Smooth muscle cell (in vitro differentiated cells): ENCODE measurements around the gene NOM1. TPM values are rescaled to one million over a fixed set of nuclear protein-coding genes. Genes with fewer than 3 reads are reported as not detected.

Source experiments
- DNase-seq: peaks from one replicate; lab custom pipeline; 2025; ENCODE audit not compliant: unreplicated experiment; lab: John Stamatoyannopoulos, UW
- H2AFZ ChIP-seq: fragments of 200-600 bp; sonication (generic); 2 replicates; pipeline ENCODE4 v1.6.0; 2016; ENCODE audit warnings: antibody characterized with exemption, low read depth, mild to moderate bottlenecking
- H3F3A ChIP-seq: fragments of 200-600 bp; sonication (generic); 2 replicates; pipeline ENCODE4 v1.6.0; 2017; ENCODE audit warnings: antibody characterized with exemption, low read depth
- H3K27ac ChIP-seq: fragments of 200-600 bp; sonication (generic); 2 replicates; pipeline ENCODE4 v1.5.1; 2016; ENCODE audit warnings: low read depth, mild to moderate bottlenecking
- H3K27me3 ChIP-seq: fragments of 200-600 bp; sonication (generic); 2 replicates; pipeline ENCODE4 v1.6.1; 2016; ENCODE audit warnings: low read depth, mild to moderate bottlenecking
- H3K36me3 ChIP-seq: fragments of 200-600 bp; sonication (generic); 2 replicates; pipeline ENCODE4 v1.5.1; 2016; ENCODE audit warnings: low read depth
- H3K4me1 ChIP-seq: fragments of 200-600 bp; sonication (generic); 2 replicates; pipeline ENCODE4 v1.5.1; 2016; ENCODE audit warnings: low read depth
- H3K4me2 ChIP-seq: fragments of 200-600 bp; sonication (generic); 2 replicates; pipeline ENCODE4 v1.6.0; 2016; ENCODE audit warnings: mild to moderate bottlenecking
- H3K4me3 ChIP-seq: fragments of 200-600 bp; sonication (generic); 2 replicates; pipeline ENCODE4 v1.5.1; 2016; ENCODE audit warnings: mild to moderate bottlenecking
- H3K79me2 ChIP-seq: fragments of 200-600 bp; sonication (generic); 2 replicates; pipeline ENCODE4 v1.6.0; 2016; ENCODE audit warnings: low read depth, mild to moderate bottlenecking
- H3K9ac ChIP-seq: fragments of 200-600 bp; sonication (generic); 2 replicates; pipeline ENCODE4 v1.6.0; 2016; ENCODE audit warnings: low read depth
- H3K9me3 ChIP-seq: fragments of 200-600 bp; sonication (generic); replicated peaks from 2 replicates; pipeline ENCODE4 v1.5.1; 2016; ENCODE audit warnings: low read depth
- H4K20me1 ChIP-seq: fragments of 200-600 bp; sonication (generic); 2 replicates; pipeline ENCODE4 v1.6.0; 2016; ENCODE audit warnings: low read depth
- CTCF ChIP-seq: fragments of 200-600 bp; sonication (generic); IDR thresholded peaks from 2 replicates; pipeline ENCODE4 v1.5.1; 2017; ENCODE audit warnings: borderline replicate concordance, mild to moderate bottlenecking, antibody characterized with exemption; ENCODE audit not compliant: insufficient read depth, poor library complexity, severe bottlenecking
- WGBS: methylation state at CpG from one replicate; pipeline ENCODE4 v1.1.7; 2016; ENCODE audit warnings: low lambda C conversion rate; 5-methylcytosine and 5-hydroxymethylcytosine counted together
- polyA plus RNA-seq: library from polyadenylated mRNA; unstranded; fragments of >200 nt; fragmentation: Nextera tagmentation; extraction: Ambion mirVana; gene quantifications from 2 replicates; pipeline ENCODE4 v1.2.1, GENCODE V29; 2016
- total RNA-seq: library from RNA; depleted of rRNA; stranded (reverse); fragments of >200 nt; gene quantifications from 2 replicates; pipeline ENCODE4 v1.2.3, GENCODE V29; 2014

NOM1 gene
- total and polyA plus RNA-seq, 2 experiments from 2014 or later = 9.7 to 11.4 TPM

GRCh38 chr7:157020514-157021070 is 71.1 kb downstream of the NOM1 start:
- TF ChIP-seq CTCF = no peak
- no peaks in the 10 kb centered on the region for H3K36me3 ChIP-seq
- H3K79me2 ChIP-seq = no peaks in the 10 kb centered on the region
- H3K4me3 ChIP-seq = peak overlapping the region; percentile 29
- no peak overlapping the region for H3K9ac ChIP-seq
- peak overlapping the region; percentile 67 for H3K4me2 ChIP-seq
- H3K4me1 ChIP-seq = peaks cover 12% of the 10 kb centered on the region
- no peak overlapping the region for H2AFZ ChIP-seq
- H3F3A ChIP-seq = no peaks in the 10 kb centered on the region
- DNase-seq = no peak
- H4K20me1 ChIP-seq = no peaks in the 10 kb centered on the region
- peaks cover 100% of the 10 kb centered on the region for H3K27me3 ChIP-seq
- 5% methylated on average over 33 of the region's 38 CpGs for WGBS
- no peaks in the 10 kb centered on the region for H3K9me3 ChIP-seq
- no peak overlapping the region for H3K27ac ChIP-seq

- Histone ChIP-seq H3K27me3 (peaks cover 100% of the 10 kb centered on the region), H4K20me1 (no peaks in the 10 kb centered on the region), H3K36me3 (no peaks in the 10 kb centered on the region), H3K4me1 (peaks cover 12% of the 10 kb centered on the region), H3K27ac (no peak overlapping the region), H3F3A (no peaks in the 10 kb centered on the region), H2AFZ (no peak overlapping the region), H3K4me2 (peak overlapping the region; percentile 67), H3K79me2 (no peaks in the 10 kb centered on the region), H3K9me3 (no peaks in the 10 kb centered on the region), H3K4me3 (peak overlapping the region; percentile 29), H3K9ac (no peak overlapping the region)
- TF ChIP-seq CTCF = no peak
- WGBS = 1% methylated on average over 40 of the region's 84 CpGs
- no peak for DNase-seq
These were observed 71.8 kb downstream of the NOM1 start for GRCh38 chr7:157021071-157021870.

GRCh38 chr7:157021871-157022680 is 72.6 kb downstream of the NOM1 start:
- Histone ChIP-seq H3K9ac (no peak overlapping the region), H3K27me3 (peaks cover 100% of the 10 kb centered on the region), H3K4me3 (no peak overlapping the region), H3K4me2 (no peak overlapping the region), H3K27ac (no peak overlapping the region), H3K9me3 (no peaks in the 10 kb centered on the region), H3K79me2 (no peaks in the 10 kb centered on the region), H3K36me3 (no peaks in the 10 kb centered on the region), H3F3A (no peaks in the 10 kb centered on the region), H3K4me1 (peaks cover 12% of the 10 kb centered on the region), H4K20me1 (no peaks in the 10 kb centered on the region), H2AFZ (no peak overlapping the region)
- 6% methylated on average over 30 of the region's 30 CpGs for WGBS
- DNase-seq = no peak
- TF ChIP-seq CTCF = no peak

Other genes starting within 250 kb of the NOM1 start
- 30.3 and 36.6 TPM in 2 replicates for gene LMBR1, start 56.5 kb upstream of the NOM1 start, total RNA-seq
- 9.7 and 13.0 TPM in 2 replicates for gene LMBR1, start 56.5 kb upstream of the NOM1 start, polyA plus RNA-seq
- gene MNX1, start 61.0 kb downstream of the NOM1 start, total RNA-seq = not detected in 2 replicates
- gene MNX1, start 61.0 kb downstream of the NOM1 start, polyA plus RNA-seq = not detected in 2 replicates
- gene UBE3C, start 189.2 kb downstream of the NOM1 start, total RNA-seq = 43.1 and 48.0 TPM in 2 replicates
- gene UBE3C, start 189.2 kb downstream of the NOM1 start, polyA plus RNA-seq = 16.3 and 19.5 TPM in 2 replicates